ENCODE data around the gene PKN1. TPM values are rescaled to one million over a fixed set of nuclear protein-coding genes. Genes with fewer than 3 reads are reported as not detected.

PKN1 gene
- total and polyA plus RNA-seq, 2 of the 4 experiments (the other 2 are of a cell fraction): 39.1 to 41.4 TPM

DNA sequence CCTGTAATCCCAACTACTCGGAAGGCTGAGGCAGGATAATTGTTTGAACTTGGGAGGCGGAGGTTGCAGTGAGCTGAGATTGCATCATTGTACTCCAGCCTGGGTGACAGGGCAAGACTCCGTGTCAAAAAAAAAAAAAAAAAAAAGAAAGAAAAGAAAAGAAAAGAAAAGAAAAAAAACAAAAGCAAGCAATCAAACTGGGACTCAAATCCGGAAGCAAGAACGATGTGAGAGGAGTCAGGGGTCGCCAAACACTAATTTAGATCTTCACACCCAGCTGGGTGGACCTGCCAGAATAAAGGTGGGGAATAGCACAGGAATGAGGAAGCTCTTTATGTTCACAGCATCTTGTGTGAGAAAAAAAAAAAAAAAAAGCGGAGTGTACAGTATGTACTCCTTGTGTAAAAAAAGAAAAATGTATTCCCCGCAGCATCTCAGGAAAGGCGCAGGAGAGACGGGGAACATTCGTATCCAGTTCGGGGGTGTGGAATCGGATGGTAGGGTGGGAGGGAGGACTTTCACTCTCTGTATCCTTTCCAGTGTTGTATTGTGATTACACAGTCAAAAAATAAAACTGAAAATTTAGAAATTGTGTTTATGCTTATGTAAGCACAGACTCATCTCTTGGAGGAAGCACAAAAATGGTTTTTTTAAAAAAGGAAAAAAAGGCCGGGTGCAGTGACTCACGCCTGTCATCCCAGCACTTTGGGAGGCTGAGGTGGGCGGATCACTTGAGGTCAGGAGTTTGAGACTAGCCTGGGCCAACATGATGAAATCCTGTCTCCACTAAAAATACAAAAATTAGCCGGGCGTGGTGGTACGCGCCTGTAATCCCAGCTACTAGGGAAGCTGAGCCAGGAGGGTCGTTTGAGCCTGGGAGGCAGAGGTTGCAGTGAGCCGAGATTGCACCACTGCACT, 77.5 kb downstream of the PKN1 start:
- H3K9me3 ChIP-seq (ENCODE audit: control insufficient read depth, insufficient read depth, low read length): no peaks in the 10 kb centered on the region

More for the DNA sequence above, 77.5 kb downstream of the PKN1 start:
- ATAC-seq (ENCODE audit: low read depth): peak; percentile 60
- Histone ChIP-seq H3K4me3 (ENCODE audit: insufficient read depth, low read depth, low read length) (no peak overlapping the region), H3K27ac (ENCODE audit: insufficient read depth, low read length) (peak overlapping the region; percentile 55; the same call in 1 of the 2 replicates), H4K5ac (ENCODE audit: low read depth, low read length) (no peak overlapping the region), H4K20me1 (ENCODE audit: insufficient read depth, low read length) (peaks cover 22% of the 10 kb centered on the region), H3K9ac (ENCODE audit: low read depth, low read length) (no peak overlapping the region), H3K9me1 (ENCODE audit: insufficient read depth, low read length) (peaks cover 17% of the 10 kb centered on the region), H3K56ac (ENCODE audit: extremely low read depth, insufficient read depth, low read length) (peak overlapping the region; percentile 71; the same call in 1 of the 2 replicates), H3K4ac (ENCODE audit: low read depth, low read length) (peak overlapping the region; percentile 95), H4K8ac (ENCODE audit: low read depth in 2 of 2, low read length in 2 of 2) (peak overlapping the region; percentile 30 to 84; a peak in 2 of 4 replicates), H2AK9ac (replicated peaks; ENCODE audit: low read depth, low read length, poor library complexity) (peak overlapping the region; percentile 93), H3K4me2 (ENCODE audit: low read depth, low read length) (peak overlapping the region; percentile 58), H4K91ac (ENCODE audit: insufficient read depth, low read depth, low read length) (peak overlapping the region; percentile 81), H2AK5ac (ENCODE audit: low read depth, low read length) (peak overlapping the region; percentile 94; the same call in 1 of the 2 replicates), H3K36me3 (ENCODE audit: control insufficient read depth, insufficient read depth, low read length) (peaks cover 14% of the 10 kb centered on the region), H3K14ac (replicated peaks; ENCODE audit: low read depth, low read length) (peak overlapping the region; percentile 90), H3K23ac (ENCODE audit: low read depth, low read length) (peak overlapping the region; percentile 68; the same call in 1 of the 2 replicates), H2BK15ac (ENCODE audit: low read depth, low read length) (peak overlapping the region; percentile 69; the same call in 2 of the 3 replicates), H3K27me3 (ENCODE audit: control insufficient read depth, insufficient read depth, low read length) (no peaks in the 10 kb centered on the region), H3K4me1 (ENCODE audit: control insufficient read depth, insufficient read depth, low read length) (peaks cover 17% of the 10 kb centered on the region), H3K18ac (ENCODE audit: low read depth, low read length) (0 out of 2 replicates have a peak overlapping the region, but pooled peaks have one; percentile 19), H3K79me1 (ENCODE audit: low read depth in 1 of 2, low read length in 2 of 2) (peaks cover 17 to 40% of the 10 kb centered on the region in 2 experiments), H2BK5ac (ENCODE audit: low read depth, low read length, poor library complexity, severe bottlenecking) (peak overlapping the region; percentile 59), H2BK120ac (ENCODE audit: low read depth, low read length) (peak overlapping the region; percentile 78), H2AFZ (replicated peaks; ENCODE audit: low read length, poor library complexity) (peak overlapping the region; percentile 63), H2BK20ac (ENCODE audit: low read depth, low read length) (peak overlapping the region; percentile 67)
- dilution Hi-C loops (cut with HindIII; ENCODE audit: low sequenced_read_pairs, unreplicated experiment) (no loop called here), intact Hi-C loops (cut with micrococcal nuclease) (no loop called here), in situ Hi-C loops (cut with MboI; ENCODE audit: low sequenced_read_pairs) (no loop called here)
- DNase-seq: peak; percentile 86
- ChIA-PET CTCF (no interaction called here), POLR2A (ENCODE audit: unreplicated experiment) (interaction anchor here (0.6 kb wide), 1 partner anchor 663 kb away, joined by 3 read pairs; no protein-coding TSS in a partner anchor)
- WGBS, 2 experiments (ENCODE audit: extremely low coverage in 2 of 2, insufficient read length in 1 of 2): 29% methylated on average over 5 of the region's 22 CpGs; no CpG with 5 or more reads in 1 of the 2 experiments
- BruUV-seq (replicated peaks): no TSS peak
- TF ChIP-seq, protein P1, sequence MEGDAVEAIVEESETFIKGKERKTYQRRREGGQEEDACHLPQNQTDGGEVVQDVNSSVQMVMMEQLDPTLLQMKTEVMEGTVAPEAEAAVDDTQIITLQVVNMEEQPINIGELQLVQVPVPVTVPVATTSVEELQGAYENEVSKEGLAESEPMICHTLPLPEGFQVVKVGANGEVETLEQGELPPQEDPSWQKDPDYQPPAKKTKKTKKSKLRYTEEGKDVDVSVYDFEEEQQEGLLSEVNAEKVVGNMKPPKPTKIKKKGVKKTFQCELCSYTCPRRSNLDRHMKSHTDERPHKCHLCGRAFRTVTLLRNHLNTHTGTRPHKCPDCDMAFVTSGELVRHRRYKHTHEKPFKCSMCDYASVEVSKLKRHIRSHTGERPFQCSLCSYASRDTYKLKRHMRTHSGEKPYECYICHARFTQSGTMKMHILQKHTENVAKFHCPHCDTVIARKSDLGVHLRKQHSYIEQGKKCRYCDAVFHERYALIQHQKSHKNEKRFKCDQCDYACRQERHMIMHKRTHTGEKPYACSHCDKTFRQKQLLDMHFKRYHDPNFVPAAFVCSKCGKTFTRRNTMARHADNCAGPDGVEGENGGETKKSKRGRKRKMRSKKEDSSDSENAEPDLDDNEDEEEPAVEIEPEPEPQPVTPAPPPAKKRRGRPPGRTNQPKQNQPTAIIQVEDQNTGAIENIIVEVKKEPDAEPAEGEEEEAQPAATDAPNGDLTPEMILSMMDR (conservative IDR thresholded peaks at IDR 0.05; ENCODE audit: low read depth, low read length): no peak
- no peak for TF ChIP-seq POLR2A (IDR thresholded peaks at IDR 0.05; ENCODE audit: low read depth, low read length)
- TF ChIP-seq BHLHE40 (IDR thresholded peaks at IDR 0.05; ENCODE audit: low read depth, low read length): peak; percentile 52
- TF ChIP-seq FOS (IDR thresholded peaks at IDR 0.05; ENCODE audit: low read depth, low read length): peak; percentile 78
- peak; percentile 81 for TF ChIP-seq MAFK (IDR thresholded peaks at IDR 0.05; ENCODE audit: low read depth, low read length)
- no peak for TF ChIP-seq RAD21 (IDR thresholded peaks at IDR 0.05; ENCODE audit: low read length)
- peak; percentile 71 for TF ChIP-seq CEBPB (IDR thresholded peaks at IDR 0.05; ENCODE audit: low read depth, low read length)

All from IMR-90 (cell line).